OCI-LY1 (cell line): ENCODE results near the gene ZNF138.
"Not testable (repeated sequence)": the region's sequence is repeated elsewhere in the genome, so short reads cannot be mapped to it uniquely, and the experiment has no call there.

Experiments used
- H2AFZ ChIP-seq: fragments of 200-600 bp; sonication (generic), shearing (Covaris generic); 2 replicates; pipeline ENCODE4 v1.6.0; 2014; ENCODE audit warnings: antibody characterized with exemption, mild to moderate bottlenecking, low read length
- H3F3A ChIP-seq: fragments of 200-600 bp; sonication (generic), shearing (Covaris generic); 2 replicates; pipeline ENCODE4 v1.6.0; 2014; ENCODE audit warnings: mild to moderate bottlenecking, antibody characterized with exemption, low read length, moderate library complexity; ENCODE audit not compliant: insufficient read depth
- H3K27ac ChIP-seq: fragments of 200-600 bp; sonication (generic); 2 replicates; pipeline ENCODE4 v1.5.1; 2014; ENCODE audit warnings: low read length, mixed run types, mild to moderate bottlenecking, low read depth; ENCODE audit not compliant: poor library complexity, severe bottlenecking
- H3K27me3 ChIP-seq: fragments of 200-600 bp; sonication (generic); 2 replicates; pipeline ENCODE4 v1.6.0; 2014; ENCODE audit warnings: antibody characterized with exemption, mild to moderate bottlenecking, low read length, moderate library complexity; ENCODE audit not compliant: insufficient read depth
- H3K36me3 ChIP-seq: fragments of 200-600 bp; sonication (generic); 2 replicates; pipeline ENCODE4 v1.6.1; 2014; ENCODE audit warnings: mild to moderate bottlenecking, antibody characterized with exemption, low read length, moderate library complexity, mixed read lengths; ENCODE audit not compliant: insufficient read depth
- H3K4me1 ChIP-seq: fragments of 200-600 bp; sonication (generic); 2 replicates; pipeline ENCODE4 v1.5.1; 2014; ENCODE audit warnings: mild to moderate bottlenecking, low read length, moderate library complexity; ENCODE audit not compliant: insufficient read depth, severe bottlenecking
- H3K4me2 ChIP-seq: fragments of 200-600 bp; sonication (generic), shearing (Covaris generic); 2 replicates; pipeline ENCODE4 v1.6.1; 2014; ENCODE audit warnings: low read length
- H3K4me3 ChIP-seq: fragments of 200-600 bp; sonication (generic); 2 replicates; pipeline ENCODE4 v1.5.1; 2014; ENCODE audit warnings: low read length, low read depth, mild to moderate bottlenecking, mixed read lengths; ENCODE audit not compliant: poor library complexity, severe bottlenecking
- H3K79me2 ChIP-seq: fragments of 200-600 bp; shearing (Covaris generic); 2 replicates; pipeline ENCODE4 v1.6.1; 2016; ENCODE audit warnings: mixed run types, low read length, mixed read lengths; ENCODE audit not compliant: insufficient read depth
- H3K9ac ChIP-seq: fragments of 200-600 bp; sonication (generic), shearing (Covaris generic); 2 replicates; pipeline ENCODE4 v1.6.1; 2014; ENCODE audit warnings: mild to moderate bottlenecking, low read length, mixed read lengths
- H3K9me2 ChIP-seq: fragments of 200-600 bp; sonication (generic), shearing (Covaris generic); 2 replicates; pipeline ENCODE4 v1.6.1; 2014; ENCODE audit warnings: low read depth, mild to moderate bottlenecking, low read length, mixed read lengths
- H3K9me3 ChIP-seq: fragments of 200-600 bp; shearing (Covaris generic); 2 replicates; pipeline ENCODE4 v1.6.1; 2014; ENCODE audit warnings: low read length, mixed read lengths
- H4K20me1 ChIP-seq: fragments of 200-600 bp; sonication (generic), shearing (Covaris generic); 2 replicates; pipeline ENCODE4 v1.6.0; 2016; ENCODE audit warnings: mild to moderate bottlenecking, low read length; ENCODE audit not compliant: insufficient read depth
- EZH2 ChIP-seq: fragments of 200-600 bp; sonication (generic), shearing (Covaris generic); IDR thresholded peaks from 2 replicates; pipeline ENCODE4 v1.8.0; 2017; ENCODE audit warnings: borderline replicate concordance, mixed run types, mild to moderate bottlenecking, antibody characterized with exemption, low read length, moderate library complexity, mixed read lengths
- TF ChIP-seq, protein P1 (sequence below): fragments of 200-600 bp; sonication (generic), shearing (Covaris generic); IDR thresholded peaks from 2 replicates; pipeline ENCODE4 v1.5.1; 2017; ENCODE audit warnings: mild to moderate bottlenecking, antibody characterized with exemption, low read length, moderate library complexity, mixed read lengths

Gene ZNF138

DNA sequence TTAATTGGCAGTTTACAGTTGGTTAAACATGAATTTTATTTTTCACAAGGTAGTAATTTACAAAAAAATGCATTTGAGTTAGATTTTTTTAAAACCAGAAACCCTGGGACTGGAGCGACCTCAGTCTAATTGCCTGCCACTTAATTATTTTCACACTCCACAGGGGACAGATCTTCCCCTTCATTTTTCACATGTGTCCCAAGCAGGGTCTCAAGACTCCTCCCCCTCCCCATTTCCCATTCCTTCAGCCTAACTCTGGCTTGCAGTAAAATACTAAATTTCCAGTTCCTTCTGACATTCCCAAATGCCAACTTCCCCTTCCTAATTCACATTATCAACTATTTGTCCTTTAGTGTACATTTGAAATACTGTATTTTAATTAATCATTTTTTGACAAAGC lies 948 bp downstream of the ZNF138 start:
- Histone ChIP-seq H3K4me1 (peaks cover 20% of the 10 kb centered on the region), H3K9ac (peak overlapping the region; percentile 84), H3K27ac (no peak overlapping the region), H3K9me3 (peaks cover 3% of the 10 kb centered on the region; the same call in 1 of the 2 replicates), H4K20me1 (no peaks in the 10 kb centered on the region), H3K79me2 (peaks cover 34% of the 10 kb centered on the region), H3K9me2 (no peaks in the 10 kb centered on the region), H3K27me3 (no peaks in the 10 kb centered on the region), H3K4me2 (peak overlapping the region; percentile 72), H2AFZ (no peak overlapping the region), H3K4me3 (peak overlapping the region; percentile 83), H3F3A (no peaks in the 10 kb centered on the region), H3K36me3 (peaks cover 44% of the 10 kb centered on the region)
- no peak for TF ChIP-seq EZH2
- TF ChIP-seq, protein P1, sequence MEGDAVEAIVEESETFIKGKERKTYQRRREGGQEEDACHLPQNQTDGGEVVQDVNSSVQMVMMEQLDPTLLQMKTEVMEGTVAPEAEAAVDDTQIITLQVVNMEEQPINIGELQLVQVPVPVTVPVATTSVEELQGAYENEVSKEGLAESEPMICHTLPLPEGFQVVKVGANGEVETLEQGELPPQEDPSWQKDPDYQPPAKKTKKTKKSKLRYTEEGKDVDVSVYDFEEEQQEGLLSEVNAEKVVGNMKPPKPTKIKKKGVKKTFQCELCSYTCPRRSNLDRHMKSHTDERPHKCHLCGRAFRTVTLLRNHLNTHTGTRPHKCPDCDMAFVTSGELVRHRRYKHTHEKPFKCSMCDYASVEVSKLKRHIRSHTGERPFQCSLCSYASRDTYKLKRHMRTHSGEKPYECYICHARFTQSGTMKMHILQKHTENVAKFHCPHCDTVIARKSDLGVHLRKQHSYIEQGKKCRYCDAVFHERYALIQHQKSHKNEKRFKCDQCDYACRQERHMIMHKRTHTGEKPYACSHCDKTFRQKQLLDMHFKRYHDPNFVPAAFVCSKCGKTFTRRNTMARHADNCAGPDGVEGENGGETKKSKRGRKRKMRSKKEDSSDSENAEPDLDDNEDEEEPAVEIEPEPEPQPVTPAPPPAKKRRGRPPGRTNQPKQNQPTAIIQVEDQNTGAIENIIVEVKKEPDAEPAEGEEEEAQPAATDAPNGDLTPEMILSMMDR, result no peak

DNA sequence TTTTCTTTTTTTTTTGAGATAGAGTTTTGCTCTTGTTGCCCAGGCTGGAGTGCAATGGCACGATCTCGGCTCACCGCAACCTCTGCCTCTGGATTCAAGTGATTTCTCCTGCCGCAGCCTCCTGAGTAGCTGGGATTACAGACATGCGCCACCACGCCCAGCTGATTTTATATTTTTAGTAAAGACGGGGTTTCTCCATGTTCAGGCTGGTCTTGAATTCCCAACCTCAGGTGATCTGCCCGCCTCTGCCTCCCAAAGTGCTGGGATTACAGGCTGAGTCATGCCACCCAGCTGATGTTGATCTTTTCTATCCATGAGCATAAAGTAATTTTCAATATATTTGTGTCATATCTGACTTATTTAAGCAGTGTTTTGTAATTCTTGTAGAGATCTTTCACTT lies 4.9 kb downstream of the ZNF138 start:
- not testable (repeated sequence) for H3K27ac ChIP-seq, H3K9me2 ChIP-seq, H3F3A ChIP-seq, H3K27me3 ChIP-seq, H3K4me2 ChIP-seq, H2AFZ ChIP-seq, H3K9ac ChIP-seq, H4K20me1 ChIP-seq, H3K4me3 ChIP-seq
- Histone ChIP-seq H3K79me2 (peaks cover 64% of the 10 kb centered on the region), H3K36me3 (peaks cover 84% of the 10 kb centered on the region), H3K4me1 (peaks cover 14% of the 10 kb centered on the region), H3K9me3 (peaks cover 20% of the 10 kb centered on the region; the same call in 1 of the 2 replicates)

GRCh38 chr7:64802699-64803098 lies 8.5 kb downstream of the ZNF138 start:
- Histone ChIP-seq H3K79me2 (peaks cover 35% of the 10 kb centered on the region), H4K20me1 (no peaks in the 10 kb centered on the region), H3K4me3 (no peak overlapping the region), H3K9me2 (no peaks in the 10 kb centered on the region), H3K27ac (no peak overlapping the region), H3K4me1 (no peaks in the 10 kb centered on the region), H3K27me3 (no peaks in the 10 kb centered on the region), H3K36me3 (peaks cover 86% of the 10 kb centered on the region), H3K9me3 (peaks cover 36% of the 10 kb centered on the region), H2AFZ (no peak overlapping the region), H3K4me2 (no peak overlapping the region), H3F3A (no peaks in the 10 kb centered on the region), H3K9ac (no peak overlapping the region)
- no peak for TF ChIP-seq EZH2
- TF ChIP-seq, protein P1, result no peak

GRCh38 chr7:64807731-64808365 lies 13.6 kb downstream of the ZNF138 start:
- Histone ChIP-seq H3K27me3 (no peaks in the 10 kb centered on the region), H4K20me1 (no peaks in the 10 kb centered on the region), H3K9ac (no peak overlapping the region), H3K36me3 (peaks cover 55% of the 10 kb centered on the region), H3F3A (no peaks in the 10 kb centered on the region), H3K9me3 (peaks cover 23% of the 10 kb centered on the region), H3K4me2 (no peak overlapping the region), H2AFZ (no peak overlapping the region), H3K79me2 (peaks cover 9% of the 10 kb centered on the region; the same call in 1 of the 2 replicates), H3K9me2 (no peaks in the 10 kb centered on the region), H3K4me3 (no peak overlapping the region), H3K4me1 (no peaks in the 10 kb centered on the region), H3K27ac (no peak overlapping the region)
- no peak for TF ChIP-seq EZH2
- TF ChIP-seq, protein P1, result no peak
